Activated CD4-positive, alpha-beta T cell treated with anti-CD3 and anti-CD28 coated beads for 48 hours (primary cell): Measurements from ENCODE around the gene PAQR5.
"Not testable (repeated sequence)": the region's sequence is repeated elsewhere in the genome, so short reads cannot be mapped to it uniquely, and the experiment has no call there.

Source experiments
- DNase-seq: peaks from one replicate; pipeline ENCODE4 v3.0.0-alpha.2; 2020

Gene PAQR5

GRCh38 chr15:69358850-69359249 is 60.1 kb downstream of the PAQR5 start:
- DNase-seq: no peak

GRCh38 chr15:69359722-69360121 is 61.0 kb downstream of the PAQR5 start:
- no peak for DNase-seq

- DNase-seq: no peak
These were observed 61.9 kb downstream of the PAQR5 start for GRCh38 chr15:69360642-69361041.

GRCh38 chr15:69367236-69367635 is 68.5 kb downstream of the PAQR5 start:
- DNase-seq: no peak

- DNase-seq: no peak
These were observed 70.9 kb downstream of the PAQR5 start for GRCh38 chr15:69369631-69370030.

- no peak for DNase-seq
These were observed 74.7 kb downstream of the PAQR5 start for GRCh38 chr15:69373406-69373805.

- no peak for DNase-seq
These were observed 76.6 kb downstream of the PAQR5 start for GRCh38 chr15:69375151-69375790.

- no peak for DNase-seq
These were observed 78.7 kb downstream of the PAQR5 start for GRCh38 chr15:69377216-69377970.

GRCh38 chr15:69380100-69380725 is 81.5 kb downstream of the PAQR5 start:
- no peak for DNase-seq

- no peak for DNase-seq
These were observed 82.0 kb downstream of the PAQR5 start for GRCh38 chr15:69380726-69381105.

GRCh38 chr15:69382176-69382575 is 83.5 kb downstream of the PAQR5 start:
- not testable (repeated sequence) for DNase-seq

GRCh38 chr15:69384066-69384465 is 85.4 kb downstream of the PAQR5 start:
- DNase-seq: not testable (repeated sequence)

GRCh38 chr15:69384626-69385598 is 86.2 kb downstream of the PAQR5 start:
- no peak for DNase-seq

GRCh38 chr15:69385831-69386230 is 87.1 kb downstream of the PAQR5 start:
- DNase-seq: no peak

GRCh38 chr15:69386284-69386683 is 87.6 kb downstream of the PAQR5 start:
- no peak for DNase-seq

- DNase-seq: no peak
These were observed 89.6 kb downstream of the PAQR5 start for GRCh38 chr15:69388260-69388705.

GRCh38 chr15:69389426-69389825 is 90.7 kb downstream of the PAQR5 start:
- no peak for DNase-seq

GRCh38 chr15:69390575-69390974 is 91.9 kb downstream of the PAQR5 start:
- no peak for DNase-seq

- DNase-seq: no peak
These were observed 92.5 kb downstream of the PAQR5 start for GRCh38 chr15:69391046-69391757.

- no peak for DNase-seq
These were observed 93.6 kb downstream of the PAQR5 start for GRCh38 chr15:69392352-69392751.

- no peak for DNase-seq
These were observed 95.2 kb downstream of the PAQR5 start for GRCh38 chr15:69393831-69394491.
